ENCODE data around the gene SUN3.

Gene SUN3

GRCh38 chr7:47973739-47974138 is 55.2 kb downstream of the SUN3 start:
- no peak for DNase-seq

- DNase-seq, result no peak
Measured at GRCh38 chr7:47970761-47971160, 58.1 kb downstream of the SUN3 start.

GRCh38 chr7:47968847-47969774 is 59.8 kb downstream of the SUN3 start:
- DNase-seq, result peak; percentile 7

GRCh38 chr7:47967708-47968107 is 61.2 kb downstream of the SUN3 start:
- no peak for DNase-seq

GRCh38 chr7:47967123-47967522 is 61.8 kb downstream of the SUN3 start:
- DNase-seq, result no peak

- no peak for DNase-seq
Measured at GRCh38 chr7:47965456-47965855, 63.5 kb downstream of the SUN3 start.

- DNase-seq, result no peak
Measured at GRCh38 chr7:47962262-47962661, 66.6 kb downstream of the SUN3 start.

GRCh38 chr7:47957156-47957555 is 71.8 kb downstream of the SUN3 start:
- DNase-seq, result no peak

- DNase-seq, result no peak
Measured at GRCh38 chr7:47956220-47956619, 72.7 kb downstream of the SUN3 start.

- no peak for DNase-seq
Measured at GRCh38 chr7:47954231-47954911, 74.5 kb downstream of the SUN3 start.

GRCh38 chr7:47953822-47954221 is 75.1 kb downstream of the SUN3 start:
- DNase-seq, result no peak

GRCh38 chr7:47952224-47952623 is 76.7 kb downstream of the SUN3 start:
- no peak for DNase-seq

GRCh38 chr7:47951374-47951773 is 77.5 kb downstream of the SUN3 start:
- no peak for DNase-seq

GRCh38 chr7:47950714-47951113 is 78.2 kb downstream of the SUN3 start:
- no peak for DNase-seq

- no peak for DNase-seq
Measured at GRCh38 chr7:47949703-47950102, 79.2 kb downstream of the SUN3 start.

GRCh38 chr7:47948141-47948790 is 80.6 kb downstream of the SUN3 start, which contains the start of gene PKD1L1:
TSS of gene PKD1L1 (minus strand) at chr7:47948466. CDS start at chr7:47948440, 26 bp downstream.
- no peak for DNase-seq

GRCh38 chr7:47947355-47947749 is 81.6 kb downstream of the SUN3 start:
- DNase-seq, result no peak

GRCh38 chr7:47946581-47947354 is 82.1 kb downstream of the SUN3 start:
- DNase-seq, result no peak

GRCh38 chr7:47945261-47946015 is 83.5 kb downstream of the SUN3 start:
- no peak for DNase-seq

GRCh38 chr7:47944536-47945260 is 84.2 kb downstream of the SUN3 start:
- no peak for DNase-seq
